ENCODE data around the gene GMPR. TPM values are rescaled to one million over a fixed set of nuclear protein-coding genes. Genes with fewer than 3 reads are reported as not detected.

The GMPR gene
- total RNA-seq, 1 experiment from 2014 or later = 24.0 TPM

GRCh38 chr6:16282370-16282769 is 44.0 kb downstream of the GMPR start:
- ChIA-PET RAD21 (ENCODE audit: low non-redundant PET in 1 of 2, low total read pairs in 2 of 2, uncharacterized antibody in 2 of 2, unreplicated experiment in 2 of 2) (no interaction called here), CTCF (interaction anchor here (1.4 kb wide), 1 partner anchor 35 kb away, joined by 3 read pairs; no protein-coding TSS in a partner anchor), POLR2A (no interaction called here)
- no peak overlapping the region for H2AFZ ChIP-seq (ENCODE audit: low read depth, low read length, poor library complexity, severe bottlenecking)
- no peak overlapping the region for H3K4me3 ChIP-seq (replicated peaks in 1 of 2; ENCODE audit: low read depth in 1 of 2, low read length in 2 of 2)
- BruUV-seq (replicated peaks) = no TSS peak
- H3K36me3 ChIP-seq (ENCODE audit: control insufficient read depth in 1 of 2, insufficient read depth in 2 of 2, low read length in 2 of 2) = no peaks in the 10 kb centered on the region
- H3K9me3 ChIP-seq (ENCODE audit: control insufficient read depth in 1 of 2, insufficient read depth in 1 of 2, low read depth in 1 of 2, low read length in 2 of 2) = no peaks in the 10 kb centered on the region
- no peaks in the 10 kb centered on the region for H3K79me2 ChIP-seq (ENCODE audit: insufficient read depth, low read length)
- intact Hi-C loops (cut with micrococcal nuclease) = no loop called here
- ATAC-seq (no peak), DNase-seq (ENCODE audit: low read depth, low spot score) (no peak)
- no peaks in the 10 kb centered on the region for H3K9me2 ChIP-seq (ENCODE audit: insufficient read depth)
- no peaks in the 10 kb centered on the region for H3K27me3 ChIP-seq (ENCODE audit: insufficient read depth, low read length)
- no peak for TF ChIP-seq ATF3 (IDR thresholded peaks at IDR 0.05)
- no peak for TF ChIP-seq CEBPB (IDR thresholded peaks at IDR 0.05; ENCODE audit: low read depth)
- TF ChIP-seq YY1 (IDR thresholded peaks at IDR 0.05; ENCODE audit: extremely low read depth, insufficient replicate concordance, low read depth, low read length) = no peak
- TF ChIP-seq ZFX (IDR thresholded peaks at IDR 0.05) = no peak
- TF ChIP-seq ELF1 (IDR thresholded peaks at IDR 0.05; ENCODE audit: borderline replicate concordance, low read depth) = no peak
- TF ChIP-seq POLR2A (IDR thresholded peaks at IDR 0.05; ENCODE audit: borderline replicate concordance, extremely low read depth, insufficient read depth, insufficient read length) = no peak
- TF ChIP-seq SIN3A (IDR thresholded peaks at IDR 0.05; ENCODE audit: low read depth) = no peak
- no peak for TF ChIP-seq SRF (IDR thresholded peaks at IDR 0.05; ENCODE audit: low read depth)
- no peak for TF ChIP-seq CBX3 (IDR thresholded peaks at IDR 0.05; ENCODE audit: low read depth)
- no peak for TF ChIP-seq EZH2 (IDR thresholded peaks at IDR 0.05)
- no peak for TF ChIP-seq RAD21 (IDR thresholded peaks at IDR 0.05; ENCODE audit: low read depth)
- H4K20me1 ChIP-seq (ENCODE audit: insufficient read depth) = no peaks in the 10 kb centered on the region
- no peak overlapping the region for H3K4me2 ChIP-seq (ENCODE audit: low read length)
- no peak overlapping the region for H3K9ac ChIP-seq (ENCODE audit: low read length)
- no peak overlapping the region for H3K27ac ChIP-seq (ENCODE audit: low read depth, low read length)
- peaks cover 17% of the 10 kb centered on the region in 2 experiments for H3K4me1 ChIP-seq (ENCODE audit: control insufficient read depth in 1 of 2, insufficient read depth in 2 of 2, low read length in 2 of 2)

- TF ChIP-seq ATF3 (IDR thresholded peaks at IDR 0.05) = no peak
- TF ChIP-seq ZFX (IDR thresholded peaks at IDR 0.05) = no peak
- ChIA-PET RAD21 (ENCODE audit: low non-redundant PET in 1 of 2, low total read pairs in 2 of 2, uncharacterized antibody in 2 of 2, unreplicated experiment in 2 of 2) (no interaction called here), CTCF (interaction anchor here (1.3 kb wide), 1 partner anchor 48 kb away, joined by 4 read pairs; no protein-coding TSS in a partner anchor), POLR2A (interaction anchor here (1.5 kb wide), 1 partner anchor 29 kb away, joined by 3 read pairs; no protein-coding TSS in a partner anchor)
- ATAC-seq = no peak
- H3K27ac ChIP-seq (ENCODE audit: low read depth, low read length) = no peak overlapping the region
- no peaks in the 10 kb centered on the region for H4K20me1 ChIP-seq (ENCODE audit: insufficient read depth)
- no peak overlapping the region for H3K9ac ChIP-seq (ENCODE audit: low read length)
- no peak for DNase-seq (ENCODE audit: low read depth, low spot score)
- H3K4me1 ChIP-seq (ENCODE audit: control insufficient read depth in 1 of 2, insufficient read depth in 2 of 2, low read length in 2 of 2) = no peaks in the 10 kb centered on the region
- no peak overlapping the region for H3K4me2 ChIP-seq (ENCODE audit: low read length)
- no peak overlapping the region for H3K4me3 ChIP-seq (replicated peaks in 1 of 2; ENCODE audit: low read depth in 1 of 2, low read length in 2 of 2)
- H3K9me2 ChIP-seq (ENCODE audit: insufficient read depth) = no peaks in the 10 kb centered on the region
- no TSS peak for BruUV-seq (replicated peaks)
- intact Hi-C loops (cut with micrococcal nuclease) = no loop called here
- no peaks in the 10 kb centered on the region for H3K36me3 ChIP-seq (ENCODE audit: control insufficient read depth in 1 of 2, insufficient read depth in 2 of 2, low read length in 2 of 2)
- no peak overlapping the region for H2AFZ ChIP-seq (ENCODE audit: low read depth, low read length, poor library complexity, severe bottlenecking)
- H3K27me3 ChIP-seq (ENCODE audit: insufficient read depth, low read length) = no peaks in the 10 kb centered on the region
- H3K79me2 ChIP-seq (ENCODE audit: insufficient read depth, low read length) = no peaks in the 10 kb centered on the region
- no peaks in the 10 kb centered on the region for H3K9me3 ChIP-seq (ENCODE audit: control insufficient read depth in 1 of 2, insufficient read depth in 1 of 2, low read depth in 1 of 2, low read length in 2 of 2)
Measured at GRCh38 chr6:16284472-16284871, 46.1 kb downstream of the GMPR start.
